ENCODE results near the gene FBXL19. TPM values are rescaled to one million over a fixed set of nuclear protein-coding genes. Genes with fewer than 3 reads are reported as not detected.

The FBXL19 gene
- polyA plus RNA-seq, 2 of the 4 experiments (the other 2 are of a cell fraction), result 5.6 to 21.5 TPM

DNA sequence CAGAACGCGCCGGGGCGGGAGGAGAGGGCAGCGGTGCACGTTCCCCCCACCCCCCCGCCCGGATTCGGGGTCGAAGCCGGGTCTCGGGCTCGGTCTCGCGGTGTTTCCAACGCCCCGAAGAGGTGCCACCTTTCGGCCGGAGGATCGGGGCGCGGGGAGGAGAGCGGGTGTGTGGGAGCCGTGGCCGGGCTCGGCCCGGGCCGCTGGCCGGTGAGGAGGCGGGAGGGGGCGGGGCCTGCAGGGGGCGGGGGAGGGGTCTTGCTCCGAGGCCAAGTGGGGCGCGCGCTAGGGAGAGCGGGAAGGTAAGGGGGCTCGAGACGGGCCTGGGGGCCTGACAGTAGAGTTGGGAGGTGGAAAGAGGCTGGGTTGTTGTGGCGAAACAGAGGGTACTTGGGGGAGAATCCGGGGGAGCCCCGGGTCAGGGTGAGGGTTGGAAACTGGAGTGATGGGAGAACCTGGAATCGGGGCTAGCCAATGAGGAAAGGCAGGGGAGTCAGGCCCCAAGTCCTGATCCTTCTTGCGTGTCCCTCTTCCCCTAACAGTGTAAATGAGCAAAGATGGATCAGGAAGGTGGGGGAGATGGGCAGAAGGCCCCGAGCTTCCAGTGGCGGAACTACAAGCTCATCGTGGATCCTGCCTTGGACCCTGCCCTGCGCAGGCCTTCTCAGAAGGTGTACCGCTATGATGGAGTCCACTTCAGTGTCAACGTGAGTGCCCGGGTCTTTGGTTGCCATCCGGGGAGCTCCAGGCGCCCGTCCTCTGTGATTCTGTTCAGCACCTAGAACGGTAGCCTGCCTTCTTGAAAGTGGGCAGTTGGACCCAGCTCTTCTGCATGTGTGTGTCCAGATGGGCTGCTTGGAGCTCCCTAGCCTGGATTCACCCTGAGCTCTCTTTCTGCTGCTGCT, 35.1 kb downstream of the FBXL19 start:
- WGBS (ENCODE audit: missing lambda C conversion rate), result 52% methylated on average over 16 of the region's 55 CpGs
- no peak for FAIRE-seq
- peak overlapping the region; percentile 98 to 100 for H3K27ac ChIP-seq

DNA sequence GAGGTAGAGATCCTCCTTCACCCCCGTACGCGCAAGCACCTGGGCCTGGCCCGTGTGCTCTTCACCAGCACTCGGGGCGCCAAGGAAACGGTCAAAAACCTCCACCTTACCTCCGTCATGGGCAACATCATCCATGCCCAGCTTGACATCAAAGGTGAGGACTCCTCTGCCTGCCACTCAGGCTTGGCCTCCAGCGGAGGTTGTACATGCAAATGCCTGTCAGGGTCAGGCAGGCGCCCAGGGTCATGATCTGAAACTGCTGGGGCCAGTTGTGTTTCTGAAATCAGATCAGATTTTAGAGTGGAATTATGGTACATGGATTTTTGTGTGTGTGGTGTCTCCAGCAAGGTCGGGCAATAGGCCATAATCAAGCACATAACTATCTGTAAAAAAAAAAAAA, 38.0 kb downstream of the FBXL19 start:
- ATAC-seq (no peak), DNase-seq (ENCODE audit: low read depth in 1 of 2, low spot score in 1 of 2) (no peak), FAIRE-seq (no peak)
- ChIA-PET POLR2A (no interaction called here), CTCF (interaction anchor here (0.7 to 3.8 kb wide), 4 partner anchors 8 to 482 kb away, joined by 3 to 22 read pairs (median 6); no protein-coding TSS in a partner anchor)
- TF ChIP-seq, protein P1, sequence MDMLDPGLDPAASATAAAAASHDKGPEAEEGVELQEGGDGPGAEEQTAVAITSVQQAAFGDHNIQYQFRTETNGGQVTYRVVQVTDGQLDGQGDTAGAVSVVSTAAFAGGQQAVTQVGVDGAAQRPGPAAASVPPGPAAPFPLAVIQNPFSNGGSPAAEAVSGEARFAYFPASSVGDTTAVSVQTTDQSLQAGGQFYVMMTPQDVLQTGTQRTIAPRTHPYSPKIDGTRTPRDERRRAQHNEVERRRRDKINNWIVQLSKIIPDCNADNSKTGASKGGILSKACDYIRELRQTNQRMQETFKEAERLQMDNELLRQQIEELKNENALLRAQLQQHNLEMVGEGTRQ (IDR thresholded peaks at IDR 0.05), result no peak
- TF ChIP-seq ESRRA (IDR thresholded peaks at IDR 0.05; ENCODE audit: borderline replicate concordance, low read length), result no peak
- WGBS (ENCODE audit: missing lambda C conversion rate), result 89% methylated on average over 10 of the region's 11 CpGs
- Histone ChIP-seq H3K27ac (no peak overlapping the region), H3K4me3 (no peak overlapping the region), H3K4me2 (no peak overlapping the region), H3K9me3 (no peaks in the 10 kb centered on the region), H3K4me1 (peaks cover 14% of the 10 kb centered on the region)

More for the DNA sequence above, 35.1 kb downstream of the FBXL19 start:
- ATAC-seq (peak; percentile 43 to 57), DNase-seq (ENCODE audit: low read depth in 1 of 2, low spot score in 1 of 2) (peak; percentile 67 to 80)
- POLR2A ChIA-PET, result interaction anchor here (0.6 to 1.6 kb wide), 5 partner anchors 12 to 915 kb away, joined by 3 to 5 read pairs (median 3); partner anchors contain the start of genes ZNF267, ZNF646 and ZNF668
- Histone ChIP-seq H3K4me2 (peak overlapping the region; percentile 92), H3K4me3 (peak overlapping the region; percentile 77), H3K9me3 (no peaks in the 10 kb centered on the region), H3K4me1 (peaks cover 19% of the 10 kb centered on the region)
- TF ChIP-seq CHD2 (IDR thresholded peaks at IDR 0.05; ENCODE audit: low read length, partially characterized antibody) (peak; percentile 65), RCOR1 (IDR thresholded peaks at IDR 0.05; ENCODE audit: low read depth, low read length) (no peak), RNF2 (IDR thresholded peaks at IDR 0.05; ENCODE audit: borderline replicate concordance, low read depth) (no peak), RAD21 (conservative IDR thresholded peaks at IDR 0.05 in 1 of 2, IDR thresholded peaks at IDR 0.05 in 1 of 2) (no peak)
- CTCF ChIA-PET, result interaction anchor here (0.6 to 2.3 kb wide), 9 partner anchors 8 to 485 kb away, joined by 3 to 8 read pairs (median 3); partner anchors contain the start of gene HSD3B7

DNA sequence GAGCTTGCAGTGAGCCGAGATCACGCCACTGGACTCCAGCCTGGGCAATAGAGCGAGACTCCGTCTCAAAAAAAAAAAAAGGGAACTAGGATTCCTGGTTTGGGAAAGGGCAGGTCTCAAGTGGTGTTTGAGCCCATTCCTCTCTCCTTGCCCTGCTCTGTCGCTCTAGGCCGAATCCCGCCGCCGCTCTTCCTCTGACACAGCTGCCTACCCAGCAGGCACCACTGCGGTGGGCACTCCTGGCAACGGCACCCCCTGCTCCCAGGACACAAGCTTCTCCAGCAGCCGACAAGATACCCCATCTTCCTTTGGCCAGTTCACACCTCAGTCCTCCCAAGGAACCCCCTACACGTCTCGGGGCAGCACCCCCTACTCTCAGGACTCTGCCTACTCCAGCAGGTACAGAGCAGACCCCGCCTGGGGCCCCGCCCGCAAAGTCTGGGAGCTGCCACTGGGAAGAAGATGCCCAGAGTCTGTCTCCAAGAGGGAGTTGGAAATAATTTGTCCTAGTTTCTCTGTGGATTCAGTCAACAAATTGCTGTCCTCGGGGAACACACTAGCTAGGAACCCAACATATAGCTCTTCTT, 40.6 kb downstream of the FBXL19 start:
- H3K4me1 ChIP-seq, result peaks cover 6% of the 10 kb centered on the region
- no peaks in the 10 kb centered on the region for H3K9me3 ChIP-seq
- H3K4me3 ChIP-seq, result no peak overlapping the region
- DNase-seq (ENCODE audit: low read depth in 1 of 2, low spot score in 1 of 2) (no peak), FAIRE-seq (no peak), ATAC-seq (no peak)
- POLR2A ChIA-PET, result no interaction called here
- CTCF ChIA-PET, result interaction anchor here (0.7 to 3.8 kb wide), 5 partner anchors 10 to 177 kb away, joined by 3 to 22 read pairs (median 4); partner anchors contain the start of gene HSD3B7
- H3K27ac ChIP-seq, result no peak overlapping the region
- TF ChIP-seq BHLHE40 (IDR thresholded peaks at IDR 0.05; ENCODE audit: low read depth, low read length) (no peak), RCOR1 (IDR thresholded peaks at IDR 0.05; ENCODE audit: low read depth, low read length) (no peak), KDM5A (IDR thresholded peaks at IDR 0.05) (no peak), RFX5 (IDR thresholded peaks at IDR 0.05) (no peak), HDAC2 (IDR thresholded peaks at IDR 0.05) (no peak), SREBF2 (IDR thresholded peaks at IDR 0.05) (no peak), MAFK (IDR thresholded peaks at IDR 0.05; ENCODE audit: partially characterized antibody) (no peak), EP300 (IDR thresholded peaks at IDR 0.05) (no peak), MAZ (IDR thresholded peaks at IDR 0.05; ENCODE audit: borderline replicate concordance, low read depth, low read length) (no peak), RAD21 (conservative IDR thresholded peaks at IDR 0.05 in 1 of 2, IDR thresholded peaks at IDR 0.05 in 1 of 2) (no peak), RARB (CRISPR knock-in tag; IDR thresholded peaks at IDR 0.05) (no peak), CBX2 (IDR thresholded peaks at IDR 0.05; ENCODE audit: borderline replicate concordance, low read depth) (no peak)
- TF ChIP-seq, protein P2, sequence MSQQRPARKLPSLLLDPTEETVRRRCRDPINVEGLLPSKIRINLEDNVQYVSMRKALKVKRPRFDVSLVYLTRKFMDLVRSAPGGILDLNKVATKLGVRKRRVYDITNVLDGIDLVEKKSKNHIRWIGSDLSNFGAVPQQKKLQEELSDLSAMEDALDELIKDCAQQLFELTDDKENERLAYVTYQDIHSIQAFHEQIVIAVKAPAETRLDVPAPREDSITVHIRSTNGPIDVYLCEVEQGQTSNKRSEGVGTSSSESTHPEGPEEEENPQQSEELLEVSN (IDR thresholded peaks at IDR 0.05; ENCODE audit: borderline replicate concordance, low read depth), result no peak
- TF ChIP-seq, protein P3, sequence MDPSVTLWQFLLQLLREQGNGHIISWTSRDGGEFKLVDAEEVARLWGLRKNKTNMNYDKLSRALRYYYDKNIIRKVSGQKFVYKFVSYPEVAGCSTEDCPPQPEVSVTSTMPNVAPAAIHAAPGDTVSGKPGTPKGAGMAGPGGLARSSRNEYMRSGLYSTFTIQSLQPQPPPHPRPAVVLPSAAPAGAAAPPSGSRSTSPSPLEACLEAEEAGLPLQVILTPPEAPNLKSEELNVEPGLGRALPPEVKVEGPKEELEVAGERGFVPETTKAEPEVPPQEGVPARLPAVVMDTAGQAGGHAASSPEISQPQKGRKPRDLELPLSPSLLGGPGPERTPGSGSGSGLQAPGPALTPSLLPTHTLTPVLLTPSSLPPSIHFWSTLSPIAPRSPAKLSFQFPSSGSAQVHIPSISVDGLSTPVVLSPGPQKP (IDR thresholded peaks at IDR 0.05; ENCODE audit: low read depth, low read length), result no peak
- TF ChIP-seq, protein P4, sequence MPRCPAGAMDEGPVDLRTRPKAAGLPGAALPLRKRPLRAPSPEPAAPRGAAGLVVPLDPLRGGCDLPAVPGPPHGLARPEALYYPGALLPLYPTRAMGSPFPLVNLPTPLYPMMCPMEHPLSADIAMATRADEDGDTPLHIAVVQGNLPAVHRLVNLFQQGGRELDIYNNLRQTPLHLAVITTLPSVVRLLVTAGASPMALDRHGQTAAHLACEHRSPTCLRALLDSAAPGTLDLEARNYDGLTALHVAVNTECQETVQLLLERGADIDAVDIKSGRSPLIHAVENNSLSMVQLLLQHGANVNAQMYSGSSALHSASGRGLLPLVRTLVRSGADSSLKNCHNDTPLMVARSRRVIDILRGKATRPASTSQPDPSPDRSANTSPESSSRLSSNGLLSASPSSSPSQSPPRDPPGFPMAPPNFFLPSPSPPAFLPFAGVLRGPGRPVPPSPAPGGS (IDR thresholded peaks at IDR 0.05), result no peak
- TF ChIP-seq, protein P5, sequence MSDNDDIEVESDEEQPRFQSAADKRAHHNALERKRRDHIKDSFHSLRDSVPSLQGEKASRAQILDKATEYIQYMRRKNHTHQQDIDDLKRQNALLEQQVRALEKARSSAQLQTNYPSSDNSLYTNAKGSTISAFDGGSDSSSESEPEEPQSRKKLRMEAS (IDR thresholded peaks at IDR 0.05), result no peak
- WGBS (ENCODE audit: missing lambda C conversion rate), result 95% methylated on average over 18 of the region's 18 CpGs
- no peak overlapping the region for H3K4me2 ChIP-seq

Measured in A549 (cell line).